T-cell (primary cell): Measurements from ENCODE around the gene TPP2. TPM values are rescaled to one million over a fixed set of nuclear protein-coding genes. Genes with fewer than 3 reads are reported as not detected.

Source experiments
- ATAC-seq, 4 experiments: fragments of 200-7000 bp in 3 of 4; fragments of 150-1000 bp in 1 of 4; cut with Tn5 transposase; replicated peaks in 1 of 4; 1 replicate in 3 of 4; 2 replicates in 1 of 4; pipeline ENCODE4 v1.10.0; 2021; ENCODE audit warnings: moderate library complexity in 3 of 4, mild to moderate bottlenecking in 2 of 4, moderate number of reproducible peaks in 1 of 4
- CTCF ChIA-PET, 2 donors: fragments of 300-600 bp; sonication (Branson Sonifier 250); formaldehyde crosslinking; loops; one replicate each; lab custom pipeline; 2022; ENCODE audit warnings: antibody characterized with exemption in 2 of 2; lab: Charles Lee
- POLR2A ChIA-PET, 2 donors: fragments of 300-600 bp; sonication (Branson Sonifier 250); formaldehyde crosslinking; loops; one replicate each; lab custom pipeline; 2022; ENCODE audit warnings: antibody characterized with exemption in 2 of 2; lab: Charles Lee
- DNase-seq, 35 experiments: peaks; one replicate each; pipeline versions ENCODE4 v3.0.0 to v3.0.0-alpha.2; 2013 to 2023
- H3K27ac ChIP-seq: one replicate; pipeline ENCODE4 v1.5.1; 2013; ENCODE audit warnings: low read length
- H3K27me3 ChIP-seq, 2 experiments: replicated peaks in 1 of 2; 1 replicate in 1 of 2; 2 replicates in 1 of 2; pipeline versions ENCODE4 v1.6.1 to v1.7.0; 2013; ENCODE audit warnings: low read length in 1 of 2, mixed read lengths in 1 of 2; ENCODE audit not compliant: control insufficient read depth in 2 of 2, insufficient read depth in 2 of 2; ENCODE audit errors: extremely low read depth in 1 of 2
- H3K36me3 ChIP-seq, 2 donors: 1 replicate in 1 of 2; 2 replicates in 1 of 2; pipeline versions ENCODE4 v1.6.1 to v1.7.0; 2013; ENCODE audit warnings: low read length in 1 of 2; ENCODE audit not compliant: control insufficient read depth in 2 of 2, insufficient read depth in 1 of 2; ENCODE audit errors: extremely low read depth in 1 of 2
- H3K4me1 ChIP-seq, 2 experiments: 1 replicate in 1 of 2; 2 replicates in 1 of 2; pipeline versions ENCODE4 v1.6.1 to v1.7.0; 2013; ENCODE audit warnings: low read length in 2 of 2, mixed read lengths in 1 of 2; ENCODE audit not compliant: insufficient read depth in 2 of 2, control insufficient read depth in 1 of 2; ENCODE audit errors: extremely low read depth in 1 of 2
- H3K4me3 ChIP-seq, 2 donors: 1 replicate in 1 of 2; 2 replicates in 1 of 2; pipeline versions ENCODE4 v1.5.1 to v1.7.0; 2013; ENCODE audit warnings: mild to moderate bottlenecking in 2 of 2, low read length in 1 of 2, moderate library complexity in 1 of 2; ENCODE audit not compliant: control insufficient read depth in 1 of 2; ENCODE audit errors: extremely low read depth in 1 of 2
- H3K9me3 ChIP-seq: 2 replicates; pipeline ENCODE4 v1.7.0; 2013
- H3K27ac Mint-ChIP-seq, 2 donors: one replicate each; pipeline ENCODE4 v1.8.0; 2020 to 2021; ENCODE audit warnings: mild to moderate bottlenecking in 2 of 2, mixed read lengths in 2 of 2
- H3K27me3 Mint-ChIP-seq, 2 donors: one replicate each; pipeline ENCODE4 v1.8.0; 2021 to 2022; ENCODE audit warnings: mixed read lengths in 2 of 2
- H3K36me3 Mint-ChIP-seq: one replicate; pipeline ENCODE4 v1.8.0; 2021; ENCODE audit warnings: mixed read lengths
- H3K4me1 Mint-ChIP-seq, 3 donors: one replicate each; pipeline ENCODE4 v1.8.0; 2020 to 2022; ENCODE audit warnings: mixed read lengths in 3 of 3, mild to moderate bottlenecking in 1 of 3
- H3K4me3 Mint-ChIP-seq, 3 donors: one replicate each; pipeline ENCODE4 v1.8.0; 2020 to 2022; ENCODE audit warnings: mild to moderate bottlenecking in 3 of 3, mixed read lengths in 3 of 3, moderate library complexity in 3 of 3
- H3K9me3 Mint-ChIP-seq, 3 donors: one replicate each; pipeline ENCODE4 v1.8.0; 2020 to 2022; ENCODE audit warnings: mixed read lengths in 3 of 3
- WGBS: methylation state at CpG from one replicate; pipeline ENCODE4 v1.1.5; 2013; ENCODE audit warnings: missing lambda C conversion rate; ENCODE audit not compliant: insufficient coverage; 5-methylcytosine and 5-hydroxymethylcytosine counted together
- total RNA-seq, 35 experiments: library from RNA in 6 of 35; stranded (reverse) in 6 of 35; fragments of 120-200 nt in 1 of 35; gene quantifications; one replicate each; pipeline versions ENCODE4 v1.2.1 to v1.2.4 and lab custom pipeline; 2013 to 2026

Gene TPP2
- total RNA-seq, 5 donors from 2014 or later (not counting 1 experiment from before 2014, with no cell fraction given): 111 to 135 (median 115) TPM

- Histone ChIP-seq H3K4me1 (no peaks in the 10 kb centered on the region), H3K27me3 (no peaks in the 10 kb centered on the region), H3K4me3 (no peak overlapping the region), H3K36me3 (peaks cover 10 to 89% of the 10 kb centered on the region in 2 donors), H3K27ac (no peak overlapping the region), H3K9me3 (no peaks in the 10 kb centered on the region)
- H3K27me3 Mint-ChIP-seq: no peaks in the 10 kb centered on the region
- H3K4me1 Mint-ChIP-seq: peaks cover 0 to 6% (median 5%) of the 10 kb centered on the region in 3 donors
- WGBS: 100% methylated on average over 1 of the region's 3 CpGs
- ChIA-PET POLR2A (interaction anchor here (0.6 to 0.7 kb wide), 2 partner anchors 33 to 69 kb away, joined by 3 read pairs; no protein-coding TSS in a partner anchor), CTCF (interaction anchor here (1.2 to 2.9 kb wide), 2 partner anchors 15 to 47 kb away, joined by 3 to 12 read pairs; no protein-coding TSS in a partner anchor)
- H3K4me3 Mint-ChIP-seq: no peak overlapping the region
- no peak overlapping the region for H3K27ac Mint-ChIP-seq
- DNase-seq: no peak
- ATAC-seq: no peak
- H3K36me3 Mint-ChIP-seq: peaks cover 71% of the 10 kb centered on the region
- H3K9me3 Mint-ChIP-seq: no peaks in the 10 kb centered on the region
Observed at GRCh38 chr13:102638741-102639140, 42.0 kb downstream of the TPP2 start.

- Histone ChIP-seq H3K4me3 (no peak overlapping the region), H3K4me1 (no peaks in the 10 kb centered on the region), H3K27me3 (no peaks in the 10 kb centered on the region), H3K36me3 (peaks cover 8 to 80% of the 10 kb centered on the region in 2 donors), H3K27ac (no peak overlapping the region), H3K9me3 (no peaks in the 10 kb centered on the region)
- Mint-ChIP-seq H3K27ac (no peak overlapping the region), H3K27me3 (no peaks in the 10 kb centered on the region), H3K9me3 (no peaks in the 10 kb centered on the region), H3K4me3 (no peak overlapping the region), H3K36me3 (peaks cover 65% of the 10 kb centered on the region), H3K4me1 (peaks cover 0 to 2% (median 0%) of the 10 kb centered on the region in 3 donors)
- DNase-seq: no peak
- ChIA-PET CTCF (interaction anchor here in 1 of 2 donors (0.7 to 2.5 kb wide), 3 partner anchors 10 to 49 kb away, joined by 3 to 9 read pairs (median 4); no protein-coding TSS in a partner anchor), POLR2A (interaction anchor here in 1 of 2 donors (0.9 kb wide), 1 partner anchor 9 kb away, joined by 3 read pairs; no protein-coding TSS in a partner anchor)
- ATAC-seq: no peak
- WGBS: 100% methylated on average over 4 of the region's 4 CpGs
Observed at GRCh38 chr13:102642029-102642428, 45.2 kb downstream of the TPP2 start.

GRCh38 chr13:102642475-102642874 lies 45.7 kb downstream of the TPP2 start:
- Histone ChIP-seq H3K27me3 (no peaks in the 10 kb centered on the region), H3K9me3 (no peaks in the 10 kb centered on the region), H3K36me3 (peaks cover 5 to 78% of the 10 kb centered on the region in 2 donors), H3K4me1 (no peaks in the 10 kb centered on the region), H3K27ac (no peak overlapping the region), H3K4me3 (no peak overlapping the region)
- Mint-ChIP-seq H3K4me3 (no peak overlapping the region), H3K27ac (no peak overlapping the region), H3K4me1 (peaks cover 0 to 2% (median 0%) of the 10 kb centered on the region in 3 donors), H3K36me3 (peaks cover 64% of the 10 kb centered on the region), H3K27me3 (no peaks in the 10 kb centered on the region), H3K9me3 (no peaks in the 10 kb centered on the region)
- DNase-seq (no peak), ATAC-seq (no peak)
- CTCF ChIA-PET: interaction anchor here (0.7 to 1.5 kb wide), 2 partner anchors 9 to 10 kb away, joined by 4 read pairs; no protein-coding TSS in a partner anchor
- POLR2A ChIA-PET: no interaction called here
- WGBS: 92% methylated on average over 2 of the region's 6 CpGs

- Histone ChIP-seq H3K36me3 (peaks cover 5 to 77% of the 10 kb centered on the region in 2 donors), H3K27ac (no peak overlapping the region), H3K9me3 (no peaks in the 10 kb centered on the region), H3K4me3 (no peak overlapping the region), H3K27me3 (no peaks in the 10 kb centered on the region), H3K4me1 (no peaks in the 10 kb centered on the region)
- peaks cover 0 to 3% (median 2%) of the 10 kb centered on the region in 3 donors for H3K4me1 Mint-ChIP-seq
- ChIA-PET CTCF (interaction anchor here in 1 of 2 donors (1.5 kb wide), 1 partner anchor 8 kb away, joined by 4 read pairs; no protein-coding TSS in a partner anchor), POLR2A (interaction anchor here in 1 of 2 donors (0.7 kb wide), 1 partner anchor 127 kb away, joined by 3 read pairs; no protein-coding TSS in a partner anchor)
- no peak overlapping the region for H3K4me3 Mint-ChIP-seq
- peaks cover 62% of the 10 kb centered on the region for H3K36me3 Mint-ChIP-seq
- DNase-seq: no peak
- H3K27ac Mint-ChIP-seq: peak overlapping the region in 1 of 2 donors; percentile 13
- WGBS: no CpG with 5 or more reads among the region's 1 CpG
- H3K9me3 Mint-ChIP-seq: no peaks in the 10 kb centered on the region
- no peak for ATAC-seq
- no peaks in the 10 kb centered on the region for H3K27me3 Mint-ChIP-seq
Observed at GRCh38 chr13:102643656-102644055, 46.9 kb downstream of the TPP2 start.

- H3K4me3 ChIP-seq: no peak overlapping the region
- no peak overlapping the region for H3K27ac ChIP-seq
- no peaks in the 10 kb centered on the region for H3K9me3 Mint-ChIP-seq
- DNase-seq (no peak), ATAC-seq (no peak)
- H3K27ac Mint-ChIP-seq: no peak overlapping the region
- H3K9me3 ChIP-seq: no peaks in the 10 kb centered on the region
- peaks cover 0 to 5% (median 2%) of the 10 kb centered on the region in 3 donors for H3K4me1 Mint-ChIP-seq
- no peaks in the 10 kb centered on the region for H3K27me3 ChIP-seq
- H3K4me3 Mint-ChIP-seq: no peak overlapping the region
- CTCF ChIA-PET: interaction anchor here in 1 of 2 donors (0.7 kb wide), 1 partner anchor 33 kb away, joined by 3 read pairs; no protein-coding TSS in a partner anchor
- POLR2A ChIA-PET: no interaction called here
- peaks cover under 1 to 80% of the 10 kb centered on the region in 2 donors for H3K36me3 ChIP-seq
- peaks cover 64% of the 10 kb centered on the region for H3K36me3 Mint-ChIP-seq
- no peaks in the 10 kb centered on the region for H3K4me1 ChIP-seq
- H3K27me3 Mint-ChIP-seq: no peaks in the 10 kb centered on the region
- WGBS: 100% methylated on average over 1 of the region's 1 CpG
Observed at GRCh38 chr13:102645701-102646100, 48.9 kb downstream of the TPP2 start.

- Histone ChIP-seq H3K27ac (no peak overlapping the region), H3K4me1 (no peaks in the 10 kb centered on the region), H3K4me3 (no peak overlapping the region), H3K27me3 (no peaks in the 10 kb centered on the region), H3K9me3 (no peaks in the 10 kb centered on the region), H3K36me3 (peaks cover 0 to 69% of the 10 kb centered on the region in 2 donors)
- H3K4me3 Mint-ChIP-seq: no peak overlapping the region
- ATAC-seq: no peak
- H3K9me3 Mint-ChIP-seq: no peaks in the 10 kb centered on the region
- peaks cover 63% of the 10 kb centered on the region for H3K36me3 Mint-ChIP-seq
- ChIA-PET POLR2A (no interaction called here), CTCF (no interaction called here)
- 75% methylated on average over 2 of the region's 3 CpGs for WGBS
- H3K4me1 Mint-ChIP-seq: peaks cover 0 to 5% (median 2%) of the 10 kb centered on the region in 3 donors
- H3K27ac Mint-ChIP-seq: no peak overlapping the region
- no peak for DNase-seq
- H3K27me3 Mint-ChIP-seq: no peaks in the 10 kb centered on the region
Observed at GRCh38 chr13:102648046-102648445, 51.3 kb downstream of the TPP2 start.
